Measurements from ENCODE around the gene WDR49. TPM values are rescaled to one million over a fixed set of nuclear protein-coding genes. Genes with fewer than 3 reads are reported as not detected.

Gene WDR49
- total and polyA plus RNA-seq, 5 donors from 2014 or later, result 0.79 TPM; not detected in 4

DNA sequence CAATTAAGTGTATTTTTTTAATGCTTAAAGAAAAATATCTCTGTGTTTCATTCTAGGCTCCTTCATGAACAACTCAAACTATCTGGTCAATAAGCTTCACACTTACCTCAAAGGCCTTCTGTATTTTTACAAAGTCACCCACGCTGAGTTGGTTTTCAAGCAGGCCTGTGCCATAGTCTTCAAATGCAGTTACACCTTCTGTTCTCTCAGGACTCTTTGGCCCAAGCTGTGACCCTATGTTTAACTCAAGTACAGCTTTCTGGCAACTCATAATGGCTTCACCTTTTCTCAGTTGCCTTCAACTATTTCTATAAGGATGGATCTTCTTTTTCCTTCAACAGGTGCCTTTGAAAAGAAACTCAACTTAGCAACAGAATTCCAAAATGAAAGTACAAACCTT, 587 bp downstream of the WDR49 start:
- no peak overlapping the region for H3K27ac Mint-ChIP-seq
- H3K4me1 ChIP-seq (ENCODE audit: control insufficient read depth, insufficient read depth, low read length, poor library complexity, severe bottlenecking), result no peaks in the 10 kb centered on the region
- ATAC-seq (ENCODE audit: low read depth in 2 of 2) (no peak), DNase-seq (no peak)
- peaks cover 0 to 8% (median 5%) of the 10 kb centered on the region in 4 donors for H3K4me1 Mint-ChIP-seq
- H3K36me3 ChIP-seq (ENCODE audit: control insufficient read depth, insufficient read depth, low read length), result no peaks in the 10 kb centered on the region
- H3K4me3 Mint-ChIP-seq, result no peak overlapping the region
- no peak overlapping the region for H3K4me3 ChIP-seq (ENCODE audit: low read depth, low read length)
- peaks cover 13% of the 10 kb centered on the region for H3K27me3 Mint-ChIP-seq
- H3K9me3 ChIP-seq (ENCODE audit: control insufficient read depth in 2 of 2, low read length in 2 of 2), result peaks cover 0 to 2% of the 10 kb centered on the region in 2 experiments
- no peaks in the 10 kb centered on the region for H3K36me3 Mint-ChIP-seq
- H3K9me3 Mint-ChIP-seq, result peaks cover 0 to 4% (median 0%) of the 10 kb centered on the region in 7 donors
- H3K27me3 ChIP-seq (ENCODE audit: control insufficient read depth, insufficient read depth, low read length), result no peaks in the 10 kb centered on the region
- H3K27ac ChIP-seq (ENCODE audit: insufficient read depth, low read length, poor library complexity, severe bottlenecking), result no peak overlapping the region

DNA sequence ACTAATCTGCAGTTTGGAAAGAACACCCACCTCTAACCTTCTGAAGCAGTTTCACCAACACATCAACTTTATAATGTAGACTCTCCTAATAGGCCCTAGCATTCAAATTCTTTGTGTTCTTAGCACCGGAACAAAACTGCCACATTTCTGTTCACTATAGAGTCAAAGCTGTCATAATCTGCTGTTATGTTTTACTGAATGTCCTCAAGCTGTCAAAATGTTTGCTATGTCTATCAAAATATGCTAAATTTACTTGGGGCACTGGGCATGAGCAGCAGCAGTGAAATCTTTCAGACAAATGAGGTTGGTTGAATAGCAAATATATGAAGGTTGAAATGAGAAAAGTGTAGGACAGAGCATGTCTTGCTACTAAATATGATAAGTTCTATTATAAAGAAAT, 1.9 kb downstream of the WDR49 start:
- no peak overlapping the region for H3K4me3 ChIP-seq (ENCODE audit: low read depth, low read length)
- no peak overlapping the region for H3K4me3 Mint-ChIP-seq
- H3K27me3 Mint-ChIP-seq, result peaks cover 11% of the 10 kb centered on the region

DNA sequence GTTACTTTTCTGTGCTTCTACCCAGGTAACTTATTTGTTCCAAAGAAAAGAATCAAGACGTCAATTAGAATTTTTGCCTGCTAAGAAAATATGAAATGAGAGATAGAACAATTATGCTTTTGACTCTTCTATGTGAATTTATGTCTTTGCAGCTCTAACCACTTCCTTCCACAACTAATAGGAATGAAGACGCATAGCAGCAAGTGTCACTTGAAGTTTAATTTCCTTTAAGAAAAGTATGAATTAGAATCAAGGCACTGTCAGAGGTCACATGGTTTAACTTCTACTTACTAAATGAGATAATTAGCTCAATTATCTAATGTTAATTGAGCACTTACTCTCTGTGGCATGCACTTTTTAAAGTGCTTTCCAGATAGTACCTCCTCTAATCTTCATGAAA, 3.3 kb downstream of the WDR49 start:
- H3K4me3 Mint-ChIP-seq, result no peak overlapping the region
- peaks cover 0 to 8% (median 1%) of the 10 kb centered on the region in 7 donors for H3K9me3 Mint-ChIP-seq
- ATAC-seq (ENCODE audit: low read depth in 2 of 2) (no peak), DNase-seq (no peak)
- no peak overlapping the region for H3K27ac ChIP-seq (ENCODE audit: insufficient read depth, low read length, poor library complexity, severe bottlenecking)
- no peaks in the 10 kb centered on the region for H3K27me3 ChIP-seq (ENCODE audit: control insufficient read depth, insufficient read depth, low read length)
- H3K9me3 ChIP-seq (ENCODE audit: control insufficient read depth in 2 of 2, low read length in 2 of 2), result peaks cover 0 to 2% of the 10 kb centered on the region in 2 experiments
- peaks cover 0 to 8% (median 5%) of the 10 kb centered on the region in 4 donors for H3K4me1 Mint-ChIP-seq
- H3K4me1 ChIP-seq (ENCODE audit: control insufficient read depth, insufficient read depth, low read length, poor library complexity, severe bottlenecking), result no peaks in the 10 kb centered on the region
- no peaks in the 10 kb centered on the region for H3K36me3 Mint-ChIP-seq
- H3K36me3 ChIP-seq (ENCODE audit: control insufficient read depth, insufficient read depth, low read length), result no peaks in the 10 kb centered on the region
- H3K27ac Mint-ChIP-seq, result no peak overlapping the region
- H3K27me3 Mint-ChIP-seq, result peaks cover 8% of the 10 kb centered on the region
- no peak overlapping the region for H3K4me3 ChIP-seq (ENCODE audit: low read depth, low read length)

More for the DNA sequence above, 1.9 kb downstream of the WDR49 start:
- no peaks in the 10 kb centered on the region for H3K27me3 ChIP-seq (ENCODE audit: control insufficient read depth, insufficient read depth, low read length)
- H3K36me3 ChIP-seq (ENCODE audit: control insufficient read depth, insufficient read depth, low read length), result no peaks in the 10 kb centered on the region
- Mint-ChIP-seq H3K36me3 (no peaks in the 10 kb centered on the region), H3K9me3 (no peaks in the 10 kb centered on the region), H3K27ac (no peak overlapping the region), H3K4me1 (peaks cover 0 to 8% (median 5%) of the 10 kb centered on the region in 4 donors)
- H3K9me3 ChIP-seq (ENCODE audit: control insufficient read depth in 2 of 2, low read length in 2 of 2), result peaks cover 0 to 2% of the 10 kb centered on the region in 2 experiments
- no peak for DNase-seq
- H3K4me1 ChIP-seq (ENCODE audit: control insufficient read depth, insufficient read depth, low read length, poor library complexity, severe bottlenecking), result no peaks in the 10 kb centered on the region
- H3K27ac ChIP-seq (ENCODE audit: insufficient read depth, low read length, poor library complexity, severe bottlenecking), result no peak overlapping the region
- no peak for ATAC-seq (ENCODE audit: low read depth in 2 of 2)

DNA sequence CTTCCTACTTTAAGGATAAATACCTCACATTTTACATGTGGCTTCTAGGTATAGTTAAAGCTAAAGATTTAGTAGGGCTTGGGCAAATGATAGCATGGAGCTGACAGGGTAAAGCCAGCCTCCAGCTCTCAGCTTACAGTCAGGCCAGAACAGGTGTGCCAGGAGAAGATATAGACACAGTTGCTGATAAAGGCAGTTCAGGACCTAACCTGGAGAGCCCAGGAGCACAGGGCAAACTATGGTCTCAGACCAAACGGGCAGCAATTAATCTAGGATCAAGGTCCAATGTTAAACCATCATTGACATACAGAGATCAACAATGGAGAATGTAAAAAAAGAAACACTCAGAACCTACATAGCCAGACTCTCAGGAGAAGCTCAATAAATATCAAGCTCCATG, 4.0 kb downstream of the WDR49 start:
- Mint-ChIP-seq H3K4me1 (peaks cover 0 to 8% (median 5%) of the 10 kb centered on the region in 4 donors), H3K27me3 (peaks cover 4% of the 10 kb centered on the region), H3K27ac (no peak overlapping the region), H3K9me3 (peaks cover 0 to 9% (median 2%) of the 10 kb centered on the region in 7 donors), H3K4me3 (no peak overlapping the region), H3K36me3 (no peaks in the 10 kb centered on the region)
- Histone ChIP-seq H3K27ac (ENCODE audit: insufficient read depth, low read length, poor library complexity, severe bottlenecking) (no peak overlapping the region), H3K4me3 (ENCODE audit: low read depth, low read length) (no peak overlapping the region), H3K27me3 (ENCODE audit: control insufficient read depth, insufficient read depth, low read length) (no peaks in the 10 kb centered on the region), H3K9me3 (ENCODE audit: control insufficient read depth in 2 of 2, low read length in 2 of 2) (no peaks in the 10 kb centered on the region), H3K36me3 (ENCODE audit: control insufficient read depth, insufficient read depth, low read length) (no peaks in the 10 kb centered on the region), H3K4me1 (ENCODE audit: control insufficient read depth, insufficient read depth, low read length, poor library complexity, severe bottlenecking) (no peaks in the 10 kb centered on the region)
- no peak for DNase-seq
- no peak for ATAC-seq (ENCODE audit: low read depth in 2 of 2)

DNA sequence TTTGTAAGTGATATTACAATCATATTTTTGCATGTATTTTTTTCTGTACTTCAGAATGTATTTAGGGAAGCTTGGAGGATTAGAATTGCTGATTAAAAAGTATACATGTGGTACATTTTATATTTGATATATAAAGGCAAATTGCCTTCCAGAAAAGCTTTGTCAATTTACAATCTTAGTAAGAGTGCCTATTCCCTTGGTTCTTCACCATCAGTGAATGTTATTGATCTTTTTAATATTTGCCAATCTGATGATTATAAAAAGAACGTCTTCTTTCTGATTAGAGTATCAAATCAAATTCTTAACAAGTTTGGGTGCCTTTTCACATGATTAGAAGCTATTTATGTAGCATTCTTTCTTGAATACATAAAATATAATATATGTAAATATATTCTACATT, 9.1 kb downstream of the WDR49 start:
- no peak for ATAC-seq (ENCODE audit: low read depth in 2 of 2)
- Mint-ChIP-seq H3K27ac (no peak overlapping the region), H3K36me3 (no peaks in the 10 kb centered on the region), H3K4me3 (no peak overlapping the region), H3K27me3 (no peaks in the 10 kb centered on the region), H3K4me1 (no peaks in the 10 kb centered on the region), H3K9me3 (peaks cover 0 to 13% (median 5%) of the 10 kb centered on the region in 7 donors)
- Histone ChIP-seq H3K4me3 (ENCODE audit: low read depth, low read length) (no peak overlapping the region), H3K9me3 (ENCODE audit: control insufficient read depth in 2 of 2, low read length in 2 of 2) (no peaks in the 10 kb centered on the region), H3K27me3 (ENCODE audit: control insufficient read depth, insufficient read depth, low read length) (no peaks in the 10 kb centered on the region), H3K4me1 (ENCODE audit: control insufficient read depth, insufficient read depth, low read length, poor library complexity, severe bottlenecking) (no peaks in the 10 kb centered on the region), H3K36me3 (ENCODE audit: control insufficient read depth, insufficient read depth, low read length) (no peaks in the 10 kb centered on the region), H3K27ac (ENCODE audit: insufficient read depth, low read length, poor library complexity, severe bottlenecking) (no peak overlapping the region)
- DNase-seq, result no peak

DNA sequence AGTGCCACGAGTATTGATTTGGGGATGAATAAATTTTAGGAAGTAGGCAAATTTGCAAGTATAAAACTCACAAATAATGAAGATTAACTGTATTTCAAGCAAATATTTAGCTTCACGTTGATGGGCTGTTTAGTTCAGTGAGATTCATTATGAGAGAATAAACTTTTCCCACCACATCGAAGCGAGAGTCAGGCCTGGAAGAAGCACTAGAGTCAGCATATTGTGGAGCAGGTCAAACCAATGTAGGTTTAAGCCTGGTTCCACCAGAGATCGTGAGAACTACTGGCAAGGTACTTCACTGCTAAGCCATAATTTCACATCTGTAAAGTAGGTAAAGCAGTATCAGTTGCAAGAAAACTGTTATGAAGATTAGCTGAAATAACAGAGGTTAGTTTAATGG, 22.3 kb downstream of the WDR49 start:
- DNase-seq (no peak), ATAC-seq (ENCODE audit: low read depth in 2 of 2) (no peak)
- no peak overlapping the region for H3K27ac ChIP-seq (ENCODE audit: insufficient read depth, low read length, poor library complexity, severe bottlenecking)
- H3K4me1 ChIP-seq (ENCODE audit: control insufficient read depth, insufficient read depth, low read length, poor library complexity, severe bottlenecking), result no peaks in the 10 kb centered on the region
- H3K9me3 ChIP-seq (ENCODE audit: control insufficient read depth in 2 of 2, low read length in 2 of 2), result no peaks in the 10 kb centered on the region
- Mint-ChIP-seq H3K4me1 (peaks cover 0 to 3% (median 0%) of the 10 kb centered on the region in 4 donors), H3K27ac (no peak overlapping the region), H3K36me3 (no peaks in the 10 kb centered on the region), H3K4me3 (no peak overlapping the region), H3K9me3 (no peaks in the 10 kb centered on the region), H3K27me3 (no peaks in the 10 kb centered on the region)
- no peaks in the 10 kb centered on the region for H3K27me3 ChIP-seq (ENCODE audit: control insufficient read depth, insufficient read depth, low read length)
- H3K4me3 ChIP-seq (ENCODE audit: low read depth, low read length), result no peak overlapping the region
- no peaks in the 10 kb centered on the region for H3K36me3 ChIP-seq (ENCODE audit: control insufficient read depth, insufficient read depth, low read length)

DNA sequence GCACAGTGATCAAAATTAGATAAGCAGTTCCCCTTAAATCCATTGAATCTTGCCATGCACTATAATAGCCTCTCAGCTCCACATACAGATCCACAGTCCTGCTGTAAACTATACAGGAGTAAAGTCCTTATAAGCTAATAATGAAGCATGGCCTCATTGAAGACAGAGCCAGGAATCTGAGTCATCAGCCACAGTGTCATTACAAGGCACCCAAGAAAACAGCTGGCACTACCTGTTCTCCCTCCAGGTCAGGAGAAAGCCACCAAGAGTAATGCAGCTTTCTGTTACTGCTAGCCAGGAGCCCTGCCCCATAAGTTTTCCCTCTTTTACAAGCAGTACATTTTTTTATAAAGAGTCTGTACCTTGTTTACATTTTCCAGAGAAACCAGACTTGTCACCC, 27.3 kb downstream of the WDR49 start:
- Mint-ChIP-seq H3K27me3 (peaks cover 5% of the 10 kb centered on the region), H3K4me3 (no peak overlapping the region), H3K27ac (no peak overlapping the region)

DNA sequence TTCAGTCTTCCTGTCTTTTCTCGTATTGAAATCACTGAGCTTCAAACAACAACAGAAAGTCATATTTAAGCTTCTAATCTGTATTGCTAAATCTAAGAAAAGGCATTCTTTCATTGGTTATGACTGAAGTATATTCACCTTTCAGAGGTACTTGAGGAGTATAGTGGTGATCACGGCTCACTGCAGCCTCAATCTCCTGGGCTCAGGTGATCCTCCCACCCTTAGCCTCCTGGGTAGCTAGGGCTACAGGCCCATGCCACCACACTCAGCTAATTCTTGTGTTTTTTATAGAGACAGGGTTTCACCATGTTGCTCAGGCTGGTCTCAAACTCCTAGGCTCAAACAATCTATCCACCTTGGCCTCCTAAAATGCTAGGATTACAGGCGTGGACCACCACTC, 38.7 kb downstream of the WDR49 start:
- no peaks in the 10 kb centered on the region for H3K36me3 Mint-ChIP-seq
- Histone ChIP-seq H3K4me1 (ENCODE audit: control insufficient read depth, insufficient read depth, low read length, poor library complexity, severe bottlenecking) (no peaks in the 10 kb centered on the region), H3K4me3 (ENCODE audit: low read depth, low read length) (no peak overlapping the region), H3K27ac (ENCODE audit: insufficient read depth, low read length, poor library complexity, severe bottlenecking) (no peak overlapping the region), H3K27me3 (ENCODE audit: control insufficient read depth, insufficient read depth, low read length) (no peaks in the 10 kb centered on the region), H3K36me3 (ENCODE audit: control insufficient read depth, insufficient read depth, low read length) (no peaks in the 10 kb centered on the region), H3K9me3 (ENCODE audit: control insufficient read depth in 2 of 2, low read length in 2 of 2) (no peaks in the 10 kb centered on the region)
- no peak overlapping the region for H3K4me3 Mint-ChIP-seq
- no peak for ATAC-seq (ENCODE audit: low read depth in 2 of 2)
- no peak for DNase-seq
- H3K27ac Mint-ChIP-seq, result no peak overlapping the region
- no peaks in the 10 kb centered on the region for H3K27me3 Mint-ChIP-seq
- no peaks in the 10 kb centered on the region for H3K4me1 Mint-ChIP-seq
- H3K9me3 Mint-ChIP-seq, result no peaks in the 10 kb centered on the region

More for the DNA sequence above, 27.3 kb downstream of the WDR49 start:
- H3K36me3 ChIP-seq (ENCODE audit: control insufficient read depth, insufficient read depth, low read length), result no peaks in the 10 kb centered on the region
- Mint-ChIP-seq H3K9me3 (peaks cover 0 to 3% (median 0%) of the 10 kb centered on the region in 7 donors), H3K36me3 (no peaks in the 10 kb centered on the region), H3K4me1 (peaks cover 0 to 3% (median 0%) of the 10 kb centered on the region in 4 donors)
- ATAC-seq (ENCODE audit: low read depth in 2 of 2), result no peak
- no peak overlapping the region for H3K4me3 ChIP-seq (ENCODE audit: low read depth, low read length)
- H3K4me1 ChIP-seq (ENCODE audit: control insufficient read depth, insufficient read depth, low read length, poor library complexity, severe bottlenecking), result no peaks in the 10 kb centered on the region
- H3K27ac ChIP-seq (ENCODE audit: insufficient read depth, low read length, poor library complexity, severe bottlenecking), result no peak overlapping the region
- DNase-seq, result no peak
- H3K9me3 ChIP-seq (ENCODE audit: control insufficient read depth in 2 of 2, low read length in 2 of 2), result no peaks in the 10 kb centered on the region
- H3K27me3 ChIP-seq (ENCODE audit: control insufficient read depth, insufficient read depth, low read length), result no peaks in the 10 kb centered on the region
